GM19328 (cell line): ENCODE data around the gene DHDH.
"Not testable (repeated sequence)": the region's sequence is repeated elsewhere in the genome, so short reads cannot be mapped to it uniquely, and the experiment has no call there.

Source experiments
- ATAC-seq: cut with Tn5 transposase; IDR thresholded peaks from one replicate; pipeline ENCODE4 v1.9.1; 2021; ENCODE audit warnings: mild to moderate bottlenecking, moderate library complexity; ENCODE audit not compliant: unreplicated experiment

Gene DHDH

GRCh38 chr19:48933382-48933932 is at the start of gene DHDH:
Gene DHDH (plus strand): TSS chr19:48933699. CDS start chr19:48933722, 23 bp downstream.
- no peak for ATAC-seq

DNA sequence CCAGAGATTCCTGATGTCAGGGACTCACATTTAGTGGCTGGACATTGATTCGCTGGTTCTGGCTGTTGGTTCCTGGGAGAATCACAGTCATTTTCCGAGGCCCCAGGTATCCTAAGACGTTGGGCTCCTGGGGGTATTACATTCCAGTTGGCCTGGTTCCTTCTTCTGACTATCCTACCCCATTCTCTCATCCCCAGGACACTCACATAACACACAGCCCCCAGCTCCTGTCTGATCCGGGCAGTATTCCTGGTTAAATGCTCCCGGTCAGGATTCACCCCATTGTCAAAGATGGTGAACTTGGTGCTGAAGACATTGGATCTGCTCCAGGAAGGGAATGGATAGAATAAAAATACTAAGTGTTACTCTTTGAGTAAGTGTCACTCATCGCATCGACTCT is 49.8 kb upstream of the DHDH start:
- no peak for ATAC-seq

- no peak for ATAC-seq
These were observed 45.5 kb upstream of the DHDH start for GRCh38 chr19:48887861-48888612.

GRCh38 chr19:48889496-48889895 is 44.0 kb upstream of the DHDH start:
- not testable (repeated sequence) for ATAC-seq

GRCh38 chr19:48890551-48890950 is 42.9 kb upstream of the DHDH start:
- ATAC-seq = no peak

GRCh38 chr19:48895226-48895625 is 38.3 kb upstream of the DHDH start:
- ATAC-seq = no peak

DNA sequence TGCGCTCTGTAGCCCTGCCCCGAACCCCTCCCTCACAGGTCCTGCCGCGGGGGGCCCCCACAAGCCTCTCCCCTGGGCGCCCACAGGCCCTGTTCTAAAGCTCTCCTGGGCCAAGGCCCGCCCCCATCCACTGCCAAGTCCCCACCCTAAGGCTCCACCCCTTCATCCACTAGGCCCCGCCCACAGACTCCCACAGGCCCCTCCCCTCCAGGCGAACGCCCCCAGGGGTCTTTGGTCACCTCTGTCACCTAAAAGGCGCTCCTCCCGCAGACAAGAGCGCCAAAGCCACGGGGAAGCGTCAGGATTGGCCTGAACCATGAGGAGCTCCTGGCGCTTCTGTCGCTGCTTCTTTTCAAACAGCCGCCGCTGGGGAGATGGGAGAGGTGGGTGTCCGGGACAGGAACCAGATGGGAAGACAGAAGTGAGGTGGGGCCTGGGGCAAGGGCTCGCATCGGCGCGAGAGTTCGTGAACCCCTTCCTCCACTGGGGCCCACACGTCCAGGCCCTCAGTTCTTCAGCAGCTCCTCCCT is 37.2 kb upstream of the DHDH start:
- ATAC-seq = no peak

- no peak for ATAC-seq
These were observed 36.3 kb upstream of the DHDH start for GRCh38 chr19:48897181-48897580.

DNA sequence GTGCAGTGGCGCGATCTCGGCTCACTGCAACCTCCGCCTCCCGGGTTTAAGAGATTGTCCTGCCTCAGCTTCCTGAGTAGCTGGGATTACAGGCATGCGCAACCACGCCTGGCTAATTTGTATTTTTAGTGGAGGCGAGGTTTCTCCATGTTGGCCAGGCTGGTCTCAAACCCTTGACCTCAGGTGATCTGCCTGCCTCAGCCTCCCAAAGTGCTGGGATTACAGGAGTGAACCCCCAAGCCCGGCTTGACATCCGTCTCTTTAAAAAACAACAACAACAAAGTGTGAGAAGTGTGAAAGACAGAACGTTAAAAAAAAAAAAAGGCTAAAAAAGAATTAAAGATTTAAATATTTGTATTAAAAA is 34.1 kb upstream of the DHDH start:
- ATAC-seq = not testable (repeated sequence)

GRCh38 chr19:48899781-48900476 is 33.6 kb upstream of the DHDH start, which contains the start of gene NUCB1:
Gene NUCB1 (plus strand): TSS chr19:48900312. CDS start chr19:48900797, 485 bp downstream.
- ATAC-seq = peak; percentile 80

- peak; percentile 10 for ATAC-seq
These were observed 32.8 kb upstream of the DHDH start for GRCh38 chr19:48900477-48901406.

- ATAC-seq = not testable (repeated sequence)
These were observed 31.2 kb upstream of the DHDH start for GRCh38 chr19:48902291-48902690.

DNA sequence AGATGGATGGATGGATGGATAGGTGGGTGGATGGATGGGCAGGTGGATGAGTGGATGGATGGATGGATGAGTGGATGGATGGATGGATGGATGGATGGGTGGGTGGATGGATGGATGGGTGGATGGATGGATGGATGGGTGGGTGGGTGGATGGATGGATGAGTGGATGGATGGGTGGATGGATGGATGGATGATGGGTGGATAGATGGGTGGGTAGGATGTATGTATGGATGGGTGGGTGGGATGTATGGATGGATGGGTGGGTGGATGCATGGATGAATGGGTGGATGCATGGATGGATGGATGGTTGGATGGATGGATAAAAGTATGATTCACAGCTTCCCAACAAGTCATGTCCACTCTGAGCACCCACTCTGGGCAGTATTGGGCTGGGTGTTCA is 29.7 kb upstream of the DHDH start:
- not testable (repeated sequence) for ATAC-seq

DNA sequence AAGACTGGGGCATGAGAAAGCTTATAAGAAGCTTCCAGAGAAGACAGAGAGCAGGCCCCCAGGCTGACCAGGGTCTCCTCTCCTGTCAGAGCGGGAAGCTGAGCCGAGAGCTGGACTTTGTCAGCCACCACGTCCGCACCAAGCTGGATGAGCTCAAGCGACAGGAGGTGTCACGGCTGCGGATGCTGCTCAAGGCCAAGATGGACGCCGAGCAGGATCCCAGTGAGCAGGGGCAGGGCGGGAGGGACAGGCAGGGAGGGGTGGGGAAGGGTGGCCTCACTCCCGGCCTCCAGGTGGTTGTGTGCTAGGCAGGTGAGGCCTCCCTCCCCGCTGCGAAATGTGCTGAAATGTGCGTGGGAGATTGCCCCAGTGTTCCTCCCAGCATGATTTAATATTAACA is 27.8 kb upstream of the DHDH start:
- ATAC-seq = no peak

GRCh38 chr19:48906324-48906723 is 27.2 kb upstream of the DHDH start:
- ATAC-seq = no peak

DNA sequence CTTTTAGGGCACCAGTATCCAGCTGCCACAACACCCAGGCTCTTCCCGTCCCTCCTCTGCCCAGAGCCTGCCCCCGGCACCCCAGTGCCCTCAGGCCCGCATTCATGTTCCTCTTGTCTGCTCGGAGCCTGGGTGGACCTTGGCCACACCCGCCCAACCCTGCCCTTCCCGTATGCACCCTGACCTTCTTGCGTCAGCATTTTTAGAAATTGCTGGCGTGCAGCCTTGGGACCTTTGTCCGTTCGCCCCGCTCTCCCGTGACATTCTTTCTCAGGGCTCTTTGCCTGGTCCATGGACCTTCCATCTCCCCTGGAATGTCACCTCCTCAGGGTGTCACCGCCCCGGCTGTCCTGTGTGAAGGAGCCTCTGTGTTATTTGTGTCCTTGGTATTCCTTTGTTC is 25.8 kb upstream of the DHDH start:
- no peak for ATAC-seq

DNA sequence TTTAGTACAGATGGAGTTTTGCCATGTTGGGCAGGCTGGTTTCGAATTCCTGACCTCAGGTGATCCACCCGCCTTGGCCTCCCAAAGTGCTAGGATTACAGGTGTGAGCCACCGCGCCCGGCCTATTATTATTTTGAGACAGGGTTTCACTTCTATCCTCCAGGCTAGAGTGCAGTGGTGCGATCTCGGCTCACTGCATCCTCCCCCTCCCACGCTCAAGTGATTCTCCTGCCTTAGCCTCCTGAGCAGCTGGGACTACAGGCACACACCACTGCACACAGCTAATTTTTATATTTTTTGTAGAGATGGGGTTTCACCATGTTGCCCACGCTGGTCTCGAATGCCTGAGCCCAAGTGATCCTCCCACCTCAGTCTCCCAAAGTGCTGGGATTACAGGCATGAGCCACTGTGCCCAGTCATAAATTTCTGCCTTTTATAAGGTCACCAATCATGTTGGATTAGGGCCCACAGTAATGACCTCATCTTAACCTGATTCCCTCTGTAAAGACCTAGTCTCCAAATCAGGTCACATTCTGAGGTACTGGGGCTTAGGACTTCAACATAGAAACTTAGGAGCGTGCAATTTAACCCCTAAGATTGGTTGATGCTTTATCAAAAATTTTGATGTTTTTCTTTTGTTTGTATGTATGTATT is 23.9 kb upstream of the DHDH start:
- ATAC-seq = not testable (repeated sequence)

- ATAC-seq = no peak
These were observed 22.7 kb upstream of the DHDH start for GRCh38 chr19:48910803-48911202.

GRCh38 chr19:48913114-48913889 is 20.2 kb upstream of the DHDH start:
- no peak for ATAC-seq
